K562 (cell line): ENCODE results near the gene IL3RA. TPM values are rescaled to one million over a fixed set of nuclear protein-coding genes. Genes with fewer than 3 reads are reported as not detected.

Experiments used
- ATAC-seq: fragments of 200-7000 bp; cut with Tn5 transposase; 3 replicates; pipeline ENCODE4 v1.9.1; 2020; ENCODE audit warnings: moderate library complexity
- BruUV-seq: library from RNA; stranded (reverse); fragments of 400-500 nt; replicated peaks from 2 replicates; lab custom pipeline; 2021; lab: Mats Ljungman, UMichigan
- CTCF ChIA-PET: fragments of 300-600 bp; formaldehyde crosslinking; extraction: SDS; loops from one replicate; lab custom pipeline; 2021; ENCODE audit warnings: low intra/inter-chr PET ratio; lab: Yijun Ruan, JAX
- POLR2A ChIA-PET: fragments of 300-600, 350-650 bp; sonication (Branson Sonifier 250); formaldehyde crosslinking; extraction: SDS; loops from one replicate; lab custom pipeline; 2021; ENCODE audit warnings: antibody characterized with exemption, inconsistent platforms; lab: Yijun Ruan, JAX
- DNase-seq, 4 experiments: peaks; one replicate each; pipeline versions ENCODE4 v3.0.0 to v3.0.0-alpha.2; 2011 to 2018; ENCODE audit warnings: low spot score in 3 of 4, mixed read lengths in 3 of 4; ENCODE audit errors: extremely low read depth in 1 of 4
- FAIRE-seq: peaks from 2 replicates; lab custom pipeline; 2011; peaks lifted over from hg19 to GRCh38; lab: Jason Lieb, UNC
- H2AFZ ChIP-seq: 2 replicates; pipeline ENCODE4 v1.6.0; 2011; ENCODE audit warnings: low read depth, low read length, control low read depth, inconsistent platforms
- H3K27ac ChIP-seq: fragments of 200-600 bp; 3 replicates; pipeline ENCODE4 v1.8.0; 2011; ENCODE audit warnings: low read depth, mild to moderate bottlenecking, control low read depth, inconsistent platforms, low read length, moderate library complexity, mixed read lengths; ENCODE audit errors: extremely low read depth
- H3K27me3 ChIP-seq, 2 experiments: fragments of 300-600 bp in 1 of 2; 2 replicates in 1 of 2; 3 replicates in 1 of 2; pipeline versions ENCODE4 v1.6.0 to v1.8.0; 2011; ENCODE audit warnings: inconsistent platforms in 2 of 2, low read length in 2 of 2, mild to moderate bottlenecking in 1 of 2, mixed read lengths in 1 of 2, moderate library complexity in 1 of 2; ENCODE audit not compliant: control insufficient read depth in 2 of 2, insufficient read depth in 2 of 2
- H3K36me3 ChIP-seq: fragments of 300-600 bp; 3 replicates; pipeline ENCODE4 v1.8.0; 2011; ENCODE audit warnings: mild to moderate bottlenecking, low read length, inconsistent platforms; ENCODE audit not compliant: control insufficient read depth, insufficient read depth
- H3K4me1 ChIP-seq, 2 experiments: fragments of 200-600 bp in 1 of 2; replicated peaks in 1 of 2; 2 replicates in 1 of 2; 3 replicates in 1 of 2; pipeline versions ENCODE4 v1.5.1 to v1.8.0; 2011; ENCODE audit warnings: inconsistent platforms in 2 of 2, low read length in 2 of 2, mild to moderate bottlenecking in 1 of 2, mixed read lengths in 1 of 2, moderate library complexity in 1 of 2; ENCODE audit not compliant: control insufficient read depth in 2 of 2, insufficient read depth in 2 of 2
- H3K4me2 ChIP-seq: 2 replicates; pipeline ENCODE4 v1.6.1; 2011; ENCODE audit warnings: low read length, control low read depth, inconsistent platforms, mixed read lengths; ENCODE audit not compliant: insufficient read depth
- H3K4me3 ChIP-seq: fragments of 200-600 bp; sonication (generic), shearing (Covaris generic); 2 replicates; pipeline ENCODE4 v1.5.1; 2016; ENCODE audit warnings: control low read depth, inconsistent platforms
- H3K79me2 ChIP-seq: fragments of 200-600 bp; 3 replicates; pipeline ENCODE4 v1.8.0; 2011; ENCODE audit warnings: low read length, inconsistent platforms; ENCODE audit not compliant: control insufficient read depth, insufficient read depth
- H3K9ac ChIP-seq, 2 experiments: 2 replicates each; pipeline versions ENCODE4 v1.6.0 to v1.6.1; 2011; ENCODE audit warnings: low read depth in 2 of 2, low read length in 2 of 2, control low read depth in 1 of 2, inconsistent platforms in 1 of 2, mild to moderate bottlenecking in 1 of 2, mixed read lengths in 1 of 2; ENCODE audit not compliant: insufficient read depth in 1 of 2
- H3K9me1 ChIP-seq: one replicate; pipeline ENCODE4 v1.6.0; 2011; ENCODE audit warnings: inconsistent platforms, mild to moderate bottlenecking, low read length, moderate library complexity; ENCODE audit not compliant: control insufficient read depth, insufficient read depth
- H3K9me3 ChIP-seq: replicated peaks from 2 replicates; pipeline ENCODE4 v1.5.1; 2011; ENCODE audit warnings: low read depth, low read length, inconsistent platforms; ENCODE audit not compliant: control insufficient read depth, insufficient read depth
- H4K20me1 ChIP-seq: replicated peaks from 2 replicates; pipeline ENCODE4 v1.6.1; 2011; ENCODE audit warnings: low read length, inconsistent platforms, mixed read lengths; ENCODE audit not compliant: control insufficient read depth, insufficient read depth
- BACH1 ChIP-seq: fragments of 200-800 bp; sonication (Bioruptor generic); IDR thresholded peaks from 2 replicates; pipeline ENCODE4 v1.6.1; 2016; ENCODE audit warnings: missing genetic modification characterization, missing compliant biosample characterization
- CREBBP ChIP-seq: IDR thresholded peaks from one replicate; pipeline ENCODE4 v1.6.1; 2012; ENCODE audit warnings: low read depth, mild to moderate bottlenecking, control low read depth, inconsistent platforms, low read length
- E4F1 ChIP-seq: fragments of 250-450 bp; sonication (Bioruptor Pico); IDR thresholded peaks from 2 replicates; pipeline ENCODE4 v1.5.0; 2021; ENCODE audit warnings: mild to moderate bottlenecking, borderline replicate concordance
- IFI16 ChIP-seq: fragments of 250-450 bp; sonication (Bioruptor Pico); IDR thresholded peaks from 2 replicates; pipeline ENCODE4 v2.1.2; 2022; ENCODE audit warnings: mild to moderate bottlenecking, inconsistent platforms
- MEF2D ChIP-seq: conservative IDR thresholded peaks from 2 replicates; pipeline ENCODE4 v1.6.1; 2016; ENCODE audit warnings: low read depth, missing genetic modification characterization, missing compliant biosample characterization
- NFYB ChIP-seq: IDR thresholded peaks from 2 replicates; pipeline ENCODE4 v1.6.1; 2011; ENCODE audit warnings: mild to moderate bottlenecking, moderate library complexity; ENCODE audit not compliant: insufficient read length; ENCODE audit errors: extremely low read depth
- PHB2 ChIP-seq: fragments of 450-650 bp; IDR thresholded peaks from 2 replicates; pipeline ENCODE4 v1.6.1; 2017; ENCODE audit warnings: low read depth
- SLC30A9 ChIP-seq: fragments of 250-450 bp; sonication (Bioruptor Pico); IDR thresholded peaks from 2 replicates; pipeline ENCODE4 v1.8.0; 2022; ENCODE audit warnings: mild to moderate bottlenecking, moderate library complexity
- SMARCB1 ChIP-seq: IDR thresholded peaks from 2 replicates; pipeline ENCODE4 v1.6.1; 2011; ENCODE audit warnings: improper control_type of control experiment, low read depth; ENCODE audit not compliant: insufficient read length
- ZNF140 ChIP-seq: fragments of 250-450 bp; sonication (Bioruptor Pico); IDR thresholded peaks from 2 replicates; pipeline ENCODE4 v1.8.0; 2021; ENCODE audit warnings: moderate library complexity, mild to moderate bottlenecking, inconsistent platforms
- ZNF239 ChIP-seq: fragments of 250-450 bp; sonication (Bioruptor Pico); IDR thresholded peaks from 2 replicates; pipeline ENCODE4 v1.4.0; 2020; ENCODE audit warnings: mild to moderate bottlenecking
- ZNF830 ChIP-seq: fragments of 250-450 bp; sonication (Bioruptor Pico); IDR thresholded peaks from 2 replicates; pipeline ENCODE4 v1.5.0; 2021; ENCODE audit warnings: mild to moderate bottlenecking
- WGBS: fragments of 100-300 bp; shearing (Covaris generic); methylation state at CpG from one replicate; pipeline ENCODE4 v1.1.6; 2016; ENCODE audit warnings: low coverage, mixed read lengths; ENCODE audit not compliant: insufficient coverage; ENCODE audit errors: missing lambda C conversion rate; 5-methylcytosine and 5-hydroxymethylcytosine counted together
- in situ Hi-C: fragments of 300-500 bp; cut with MboI; formaldehyde crosslinking; loops from 4 replicates; pipeline ENCODE4 v1.15.0; 2018; ENCODE audit warnings: inconsistent platforms, mixed read lengths
- intact Hi-C: fragments of 100-400 bp; cut with micrococcal nuclease; formaldehyde crosslinking; loops from 2 replicates; pipeline ENCODE4 v1.14.2; 2022
- polyA plus RNA-seq, 8 experiments: library from polyadenylated mRNA; depleted of rRNA in 4 of 8; stranded (reverse) in 5 of 8; unstranded in 3 of 8; fragments of >200 nt; fragmentation: Nextera tagmentation in 2 of 8; fragmentation: Illumina TruSeq in 1 of 8; extraction: Ambion mirVana in 2 of 8; extraction: Trizol in 1 of 8; gene quantifications; 2 replicates each; pipeline versions ENCODE4 v1.2.1 to v1.2.3, GENCODE V29; 2011 to 2014; ENCODE audit warnings: inconsistent platforms in 1 of 8, missing spikeins in 1 of 8
- total RNA-seq, 7 experiments: library from RNA; depleted of rRNA in 6 of 7; stranded (reverse); fragments of >200 nt in 6 of 7; fragmentation: Illumina TruSeq in 2 of 7; extraction: Trizol in 2 of 7; gene quantifications; 2 replicates each; pipeline versions ENCODE4 v1.2.1 to v1.2.3, GENCODE V29; 2011 to 2021; ENCODE audit warnings: low replicate concordance in 1 of 7
- TF ChIP-seq, protein P1 (sequence below): sonication (generic); formaldehyde crosslinking; IDR thresholded peaks from 2 replicates; pipeline ENCODE4 v1.8.0; 2022; ENCODE audit warnings: mild to moderate bottlenecking, missing genetic modification reagents

Gene IL3RA
- total and polyA plus RNA-seq, 9 of the 15 experiments (the other 6 are each of a cell fraction or from before 2014, with no cell fraction given): not detected

- FAIRE-seq: no peak
- Histone ChIP-seq H3K36me3 (peaks cover 16% of the 10 kb centered on the region; the same call in 1 of the 3 replicates), H3K27me3 (no peaks in the 10 kb centered on the region), H3K4me1 (peaks cover 2 to 15% of the 10 kb centered on the region in 2 experiments; a peak in 3 of 5 replicates), H3K79me2 (no peaks in the 10 kb centered on the region), H3K4me3 (no peak overlapping the region), H3K9me1 (no peaks in the 10 kb centered on the region), H3K27ac (no peak overlapping the region), H3K4me2 (no peak overlapping the region), H2AFZ (no peak overlapping the region), H3K9ac (no peak overlapping the region), H3K9me3 (no peaks in the 10 kb centered on the region), H4K20me1 (no peaks in the 10 kb centered on the region)
- 93% methylated on average over 10 of the region's 12 CpGs for WGBS
- no peak for DNase-seq
- no TSS peak for BruUV-seq
- POLR2A ChIA-PET: no interaction called here
- no peak for TF ChIP-seq MEF2D (tag)
- no peak for TF ChIP-seq BACH1 (tag)
- CTCF ChIA-PET: no interaction called here
- in situ Hi-C loops (no loop called here), intact Hi-C loops (no loop called here)
- no peak for ATAC-seq
These were observed 63.5 kb downstream of the IL3RA start for GRCh38 chrX:1400049-1400448.

GRCh38 chrX:1400742-1401471 lies 64.3 kb downstream of the IL3RA start:
- BruUV-seq: no TSS peak
- H3K4me1 ChIP-seq: peaks cover 2 to 12% of the 10 kb centered on the region in 2 experiments; a peak in 3 of 5 replicates
- no peak overlapping the region for H3K9ac ChIP-seq
- H3K27me3 ChIP-seq: no peaks in the 10 kb centered on the region
- FAIRE-seq (no peak), DNase-seq (peak in 2 of 4 experiments; percentile 22 to 57), ATAC-seq (peak; percentile 90)
- H3K27ac ChIP-seq: no peak overlapping the region
- ChIA-PET POLR2A (no interaction called here), CTCF (no interaction called here)
- peaks cover 20% of the 10 kb centered on the region; the same call in 1 of the 3 replicates for H3K36me3 ChIP-seq
- no peaks in the 10 kb centered on the region for H3K9me1 ChIP-seq
- H3K4me3 ChIP-seq: no peak overlapping the region
- in situ Hi-C loops: no loop called here
- no peak overlapping the region for H3K4me2 ChIP-seq
- intact Hi-C loops: no loop called here
- H4K20me1 ChIP-seq: no peaks in the 10 kb centered on the region
- no peak overlapping the region for H2AFZ ChIP-seq
- 32% methylated on average over 21 of the region's 27 CpGs for WGBS
- no peaks in the 10 kb centered on the region for H3K9me3 ChIP-seq
- no peaks in the 10 kb centered on the region for H3K79me2 ChIP-seq
- TF ChIP-seq NFYB: no peak
- no peak for TF ChIP-seq PHB2
- TF ChIP-seq, protein P1, sequence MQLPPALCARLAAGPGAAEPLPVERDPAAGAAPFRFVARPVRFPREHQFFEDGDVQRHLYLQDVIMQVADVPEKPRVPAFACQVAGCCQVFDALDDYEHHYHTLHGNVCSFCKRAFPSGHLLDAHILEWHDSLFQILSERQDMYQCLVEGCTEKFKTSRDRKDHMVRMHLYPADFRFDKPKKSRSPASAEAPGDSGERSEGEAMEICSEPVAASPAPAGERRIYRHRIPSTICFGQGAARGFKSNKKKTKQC (CRISPR knock-in tag): no peak
- no peak for TF ChIP-seq SLC30A9 (CRISPR knock-in tag)
- no peak for TF ChIP-seq SMARCB1
- TF ChIP-seq IFI16 (CRISPR knock-in tag): no peak
- TF ChIP-seq ZNF830: no peak
- TF ChIP-seq E4F1: no peak
- TF ChIP-seq ZNF140: no peak
- no peak for TF ChIP-seq ZNF239
- TF ChIP-seq CREBBP: no peak
